Vagina (tissue), 2 donors: Measurements from ENCODE around the gene RING1.

ENCODE experiments used
- POLR2A ChIP-seq, 2 donors: fragments of 450-650 bp; IDR thresholded peaks; one replicate each; pipeline ENCODE4 v1.6.1; 2017; ENCODE audit warnings: antibody characterized with exemption in 2 of 2, mild to moderate bottlenecking in 2 of 2, moderate library complexity in 2 of 2
- POLR2AphosphoS5 ChIP-seq, 2 donors: sonication (generic); formaldehyde crosslinking; IDR thresholded peaks; one replicate each; pipeline ENCODE4 v1.9.0; 2017; ENCODE audit warnings: antibody characterized with exemption in 2 of 2, mild to moderate bottlenecking in 2 of 2, low read depth in 1 of 2; ENCODE audit not compliant: insufficient read depth in 1 of 2
- TF ChIP-seq, protein P1 (sequence below), 3 experiments: fragments of 450-650 bp in 2 of 3; fragments of 200-600 bp in 1 of 3; sonication (generic) in 1 of 3; IDR thresholded peaks; one replicate each; pipeline ENCODE4 v1.5.1; 2017 to 2019; ENCODE audit warnings: antibody characterized with exemption in 3 of 3, mild to moderate bottlenecking in 2 of 3, moderate library complexity in 2 of 3

GRCh38 chr6:33183071-33183683, 25.1 kb upstream of the RING1 start:
- TF ChIP-seq, protein P1, sequence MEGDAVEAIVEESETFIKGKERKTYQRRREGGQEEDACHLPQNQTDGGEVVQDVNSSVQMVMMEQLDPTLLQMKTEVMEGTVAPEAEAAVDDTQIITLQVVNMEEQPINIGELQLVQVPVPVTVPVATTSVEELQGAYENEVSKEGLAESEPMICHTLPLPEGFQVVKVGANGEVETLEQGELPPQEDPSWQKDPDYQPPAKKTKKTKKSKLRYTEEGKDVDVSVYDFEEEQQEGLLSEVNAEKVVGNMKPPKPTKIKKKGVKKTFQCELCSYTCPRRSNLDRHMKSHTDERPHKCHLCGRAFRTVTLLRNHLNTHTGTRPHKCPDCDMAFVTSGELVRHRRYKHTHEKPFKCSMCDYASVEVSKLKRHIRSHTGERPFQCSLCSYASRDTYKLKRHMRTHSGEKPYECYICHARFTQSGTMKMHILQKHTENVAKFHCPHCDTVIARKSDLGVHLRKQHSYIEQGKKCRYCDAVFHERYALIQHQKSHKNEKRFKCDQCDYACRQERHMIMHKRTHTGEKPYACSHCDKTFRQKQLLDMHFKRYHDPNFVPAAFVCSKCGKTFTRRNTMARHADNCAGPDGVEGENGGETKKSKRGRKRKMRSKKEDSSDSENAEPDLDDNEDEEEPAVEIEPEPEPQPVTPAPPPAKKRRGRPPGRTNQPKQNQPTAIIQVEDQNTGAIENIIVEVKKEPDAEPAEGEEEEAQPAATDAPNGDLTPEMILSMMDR (IDR thresholded peaks at IDR 0.05): no peak
- TF ChIP-seq POLR2AphosphoS5 (IDR thresholded peaks at IDR 0.05; ENCODE audit: insufficient read depth in 1 of 2, low read depth in 1 of 2) (no peak), POLR2A (IDR thresholded peaks at IDR 0.05) (no peak)
